T47D (cell line): ENCODE measurements around the gene WSCD2.

ENCODE experiments used
- DNase-seq, 2 experiments: peaks; one replicate each; pipeline versions ENCODE4 v3.0.0 to v3.0.0-alpha.2; 2011 to 2012; ENCODE audit warnings: low read depth in 1 of 2, low spot score in 1 of 2
- JUND ChIP-seq: IDR thresholded peaks from 2 replicates; pipeline ENCODE4 v1.6.1; 2012; ENCODE audit warnings: low read depth
- in situ Hi-C: cut with HindIII; loops from 2 replicates; pipeline ENCODE4 v1.10.0; 2016; ENCODE audit warnings: low sequenced_read_pairs, low pct_unique_long_range_greater_than_20kb

Gene WSCD2

GRCh38 chr12:108289350-108290161 lies 160.5 kb downstream of the WSCD2 start:
- no peak for DNase-seq
- in situ Hi-C loops: no loop called here
- no peak for TF ChIP-seq JUND

GRCh38 chr12:108295641-108296040 lies 166.6 kb downstream of the WSCD2 start:
- in situ Hi-C loops: no loop called here
- DNase-seq: no peak
- no peak for TF ChIP-seq JUND

- TF ChIP-seq JUND: no peak
- in situ Hi-C loops: no loop called here
- DNase-seq: no peak
Observed at GRCh38 chr12:108296945-108297344, 167.9 kb downstream of the WSCD2 start.

- in situ Hi-C loops: no loop called here
- TF ChIP-seq JUND: no peak
- no peak for DNase-seq
Observed at GRCh38 chr12:108297424-108297823, 168.3 kb downstream of the WSCD2 start.

- no peak for DNase-seq
- no peak for TF ChIP-seq JUND
- in situ Hi-C loops: no loop called here
Observed at GRCh38 chr12:108297895-108298760, 169.0 kb downstream of the WSCD2 start.

- no peak for TF ChIP-seq JUND
- in situ Hi-C loops: no loop called here
- DNase-seq: no peak
Observed at GRCh38 chr12:108298761-108299275, 169.7 kb downstream of the WSCD2 start.

GRCh38 chr12:108299516-108299915 lies 170.4 kb downstream of the WSCD2 start:
- DNase-seq: no peak
- in situ Hi-C loops: no loop called here
- no peak for TF ChIP-seq JUND
